ENCODE measurements around the gene SERPINA10. TPM values are rescaled to one million over a fixed set of nuclear protein-coding genes. Genes with fewer than 3 reads are reported as not detected.
A peak's percentile ranks its signal among the peaks of the same experiment; 100 is the strongest.

SERPINA10 gene
- total and polyA plus RNA-seq, 2 of the 13 experiments (the other 11 are each of a cell fraction or from before 2014, with no cell fraction given) = 20.1 to 20.2 TPM

DNA sequence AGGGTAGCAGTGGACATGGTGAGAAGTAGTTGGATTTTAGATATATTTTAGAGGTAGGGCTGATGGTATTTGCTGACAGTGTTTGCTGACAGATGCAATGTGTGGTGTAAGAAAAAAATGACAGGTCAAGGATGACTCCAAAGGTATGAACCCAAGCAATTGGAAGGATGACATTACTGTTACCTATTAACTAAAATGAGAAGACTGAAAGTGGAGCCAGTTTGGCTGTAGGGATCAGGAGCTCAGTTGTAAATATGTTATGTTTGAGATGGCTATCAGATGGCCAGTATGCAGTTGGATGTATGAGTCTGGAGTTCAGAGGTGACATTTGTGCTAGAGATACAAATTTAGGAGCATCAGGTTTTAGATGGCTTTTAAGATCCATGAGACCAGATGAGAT lies 47.5 kb upstream of the SERPINA10 start (continued):
- TF ChIP-seq, protein P1, sequence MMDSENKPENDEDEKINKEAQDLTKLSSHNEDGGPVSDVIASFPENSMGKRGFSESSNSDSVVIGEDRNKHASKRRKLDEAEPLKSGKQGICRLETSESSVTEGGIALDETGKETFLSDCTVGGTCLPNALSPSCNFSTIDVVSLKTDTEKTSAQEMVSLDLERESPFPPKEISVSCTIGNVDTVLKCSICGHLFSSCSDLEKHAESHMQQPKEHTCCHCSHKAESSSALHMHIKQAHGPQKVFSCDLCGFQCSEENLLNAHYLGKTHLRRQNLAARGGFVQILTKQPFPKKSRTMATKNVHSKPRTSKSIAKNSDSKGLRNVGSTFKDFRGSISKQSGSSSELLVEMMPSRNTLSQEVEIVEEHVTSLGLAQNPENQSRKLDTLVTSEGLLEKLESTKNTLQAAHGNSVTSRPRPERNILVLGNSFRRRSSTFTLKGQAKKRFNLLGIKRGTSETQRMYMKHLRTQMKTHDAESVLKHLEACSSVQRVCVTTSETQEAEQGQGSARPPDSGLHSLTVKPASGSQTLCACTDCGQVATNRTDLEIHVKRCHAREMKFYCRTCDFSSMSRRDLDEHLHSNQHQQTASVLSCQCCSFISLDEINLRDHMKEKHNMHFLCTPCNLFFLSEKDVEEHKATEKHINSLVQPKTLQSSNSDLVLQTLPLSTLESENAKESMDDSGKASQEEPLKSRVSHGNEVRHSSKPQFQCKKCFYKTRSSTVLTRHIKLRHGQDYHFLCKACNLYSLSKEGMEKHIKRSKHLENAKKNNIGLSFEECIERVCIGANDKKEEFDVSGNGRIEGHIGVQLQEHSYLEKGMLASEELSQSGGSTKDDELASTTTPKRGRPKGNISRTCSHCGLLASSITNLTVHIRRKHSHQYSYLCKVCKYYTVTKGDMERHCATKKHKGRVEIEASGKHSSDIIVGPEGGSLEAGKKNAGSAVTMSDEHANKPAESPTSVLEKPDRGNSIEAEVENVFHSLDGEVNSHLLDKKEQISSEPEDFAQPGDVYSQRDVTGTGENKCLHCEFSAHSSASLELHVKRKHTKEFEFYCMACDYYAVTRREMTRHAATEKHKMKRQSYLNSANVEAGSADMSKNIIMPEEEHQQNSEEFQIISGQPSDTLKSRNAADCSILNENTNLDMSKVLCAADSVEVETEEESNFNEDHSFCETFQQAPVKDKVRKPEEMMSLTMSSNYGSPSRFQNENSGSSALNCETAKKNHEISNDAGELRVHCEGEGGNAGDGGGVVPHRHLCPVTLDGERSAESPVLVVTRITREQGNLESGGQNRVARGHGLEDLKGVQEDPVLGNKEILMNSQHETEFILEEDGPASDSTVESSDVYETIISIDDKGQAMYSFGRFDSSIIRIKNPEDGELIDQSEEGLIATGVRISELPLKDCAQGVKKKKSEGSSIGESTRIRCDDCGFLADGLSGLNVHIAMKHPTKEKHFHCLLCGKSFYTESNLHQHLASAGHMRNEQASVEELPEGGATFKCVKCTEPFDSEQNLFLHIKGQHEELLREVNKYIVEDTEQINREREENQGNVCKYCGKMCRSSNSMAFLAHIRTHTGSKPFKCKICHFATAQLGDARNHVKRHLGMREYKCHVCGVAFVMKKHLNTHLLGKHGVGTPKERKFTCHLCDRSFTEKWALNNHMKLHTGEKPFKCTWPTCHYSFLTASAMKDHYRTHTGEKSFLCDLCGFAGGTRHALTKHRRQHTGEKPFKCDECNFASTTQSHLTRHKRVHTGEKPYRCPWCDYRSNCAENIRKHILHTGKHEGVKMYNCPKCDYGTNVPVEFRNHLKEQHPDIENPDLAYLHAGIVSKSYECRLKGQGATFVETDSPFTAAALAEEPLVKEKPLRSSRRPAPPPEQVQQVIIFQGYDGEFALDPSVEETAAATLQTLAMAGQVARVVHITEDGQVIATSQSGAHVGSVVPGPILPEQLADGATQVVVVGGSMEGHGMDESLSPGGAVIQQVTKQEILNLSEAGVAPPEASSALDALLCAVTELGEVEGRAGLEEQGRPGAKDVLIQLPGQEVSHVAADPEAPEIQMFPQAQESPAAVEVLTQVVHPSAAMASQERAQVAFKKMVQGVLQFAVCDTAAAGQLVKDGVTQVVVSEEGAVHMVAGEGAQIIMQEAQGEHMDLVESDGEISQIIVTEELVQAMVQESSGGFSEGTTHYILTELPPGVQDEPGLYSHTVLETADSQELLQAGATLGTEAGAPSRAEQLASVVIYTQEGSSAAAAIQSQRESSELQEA (CRISPR knock-in tag; IDR thresholded peaks at IDR 0.05; ENCODE audit: not compliant biosample characterization) = no peak
- TF ChIP-seq, protein P2, sequence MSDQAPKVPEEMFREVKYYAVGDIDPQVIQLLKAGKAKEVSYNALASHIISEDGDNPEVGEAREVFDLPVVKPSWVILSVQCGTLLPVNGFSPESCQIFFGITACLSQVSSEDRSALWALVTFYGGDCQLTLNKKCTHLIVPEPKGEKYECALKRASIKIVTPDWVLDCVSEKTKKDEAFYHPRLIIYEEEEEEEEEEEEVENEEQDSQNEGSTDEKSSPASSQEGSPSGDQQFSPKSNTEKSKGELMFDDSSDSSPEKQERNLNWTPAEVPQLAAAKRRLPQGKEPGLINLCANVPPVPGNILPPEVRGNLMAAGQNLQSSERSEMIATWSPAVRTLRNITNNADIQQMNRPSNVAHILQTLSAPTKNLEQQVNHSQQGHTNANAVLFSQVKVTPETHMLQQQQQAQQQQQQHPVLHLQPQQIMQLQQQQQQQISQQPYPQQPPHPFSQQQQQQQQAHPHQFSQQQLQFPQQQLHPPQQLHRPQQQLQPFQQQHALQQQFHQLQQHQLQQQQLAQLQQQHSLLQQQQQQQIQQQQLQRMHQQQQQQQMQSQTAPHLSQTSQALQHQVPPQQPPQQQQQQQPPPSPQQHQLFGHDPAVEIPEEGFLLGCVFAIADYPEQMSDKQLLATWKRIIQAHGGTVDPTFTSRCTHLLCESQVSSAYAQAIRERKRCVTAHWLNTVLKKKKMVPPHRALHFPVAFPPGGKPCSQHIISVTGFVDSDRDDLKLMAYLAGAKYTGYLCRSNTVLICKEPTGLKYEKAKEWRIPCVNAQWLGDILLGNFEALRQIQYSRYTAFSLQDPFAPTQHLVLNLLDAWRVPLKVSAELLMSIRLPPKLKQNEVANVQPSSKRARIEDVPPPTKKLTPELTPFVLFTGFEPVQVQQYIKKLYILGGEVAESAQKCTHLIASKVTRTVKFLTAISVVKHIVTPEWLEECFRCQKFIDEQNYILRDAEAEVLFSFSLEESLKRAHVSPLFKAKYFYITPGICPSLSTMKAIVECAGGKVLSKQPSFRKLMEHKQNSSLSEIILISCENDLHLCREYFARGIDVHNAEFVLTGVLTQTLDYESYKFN (CRISPR knock-in tag; conservative IDR thresholded peaks at IDR 0.05) = peak; percentile 97
- TF ChIP-seq ZNF652 (CRISPR knock-in tag; IDR thresholded peaks at IDR 0.05; ENCODE audit: borderline replicate concordance, low read depth) = peak; percentile 58; the same call in 1 of the 2 replicates
- TF ChIP-seq ZBTB20 (CRISPR knock-in tag; IDR thresholded peaks at IDR 0.05; ENCODE audit: borderline replicate concordance, low read depth) = peak; percentile 72; the same call in 1 of the 2 replicates
- TF ChIP-seq SOX5 (CRISPR knock-in tag; IDR thresholded peaks at IDR 0.05; ENCODE audit: borderline replicate concordance) = peak; percentile 60; the same call in 1 of the 2 replicates
- TF ChIP-seq, protein P3, sequence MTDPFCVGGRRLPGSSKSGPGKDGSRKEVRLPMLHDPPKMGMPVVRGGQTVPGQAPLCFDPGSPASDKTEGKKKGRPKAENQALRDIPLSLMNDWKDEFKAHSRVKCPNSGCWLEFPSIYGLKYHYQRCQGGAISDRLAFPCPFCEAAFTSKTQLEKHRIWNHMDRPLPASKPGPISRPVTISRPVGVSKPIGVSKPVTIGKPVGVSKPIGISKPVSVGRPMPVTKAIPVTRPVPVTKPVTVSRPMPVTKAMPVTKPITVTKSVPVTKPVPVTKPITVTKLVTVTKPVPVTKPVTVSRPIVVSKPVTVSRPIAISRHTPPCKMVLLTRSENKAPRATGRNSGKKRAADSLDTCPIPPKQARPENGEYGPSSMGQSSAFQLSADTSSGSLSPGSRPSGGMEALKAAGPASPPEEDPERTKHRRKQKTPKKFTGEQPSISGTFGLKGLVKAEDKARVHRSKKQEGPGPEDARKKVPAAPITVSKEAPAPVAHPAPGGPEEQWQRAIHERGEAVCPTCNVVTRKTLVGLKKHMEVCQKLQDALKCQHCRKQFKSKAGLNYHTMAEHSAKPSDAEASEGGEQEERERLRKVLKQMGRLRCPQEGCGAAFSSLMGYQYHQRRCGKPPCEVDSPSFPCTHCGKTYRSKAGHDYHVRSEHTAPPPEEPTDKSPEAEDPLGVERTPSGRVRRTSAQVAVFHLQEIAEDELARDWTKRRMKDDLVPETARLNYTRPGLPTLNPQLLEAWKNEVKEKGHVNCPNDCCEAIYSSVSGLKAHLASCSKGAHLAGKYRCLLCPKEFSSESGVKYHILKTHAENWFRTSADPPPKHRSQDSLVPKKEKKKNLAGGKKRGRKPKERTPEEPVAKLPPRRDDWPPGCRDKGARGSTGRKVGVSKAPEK (CRISPR knock-in tag; IDR thresholded peaks at IDR 0.05; ENCODE audit: borderline replicate concordance) = no peak
- peak; percentile 90 for TF ChIP-seq FOXK2 (IDR thresholded peaks at IDR 0.05)
- TF ChIP-seq NBN (conservative IDR thresholded peaks at IDR 0.05) = no peak
- TF ChIP-seq, protein P4, sequence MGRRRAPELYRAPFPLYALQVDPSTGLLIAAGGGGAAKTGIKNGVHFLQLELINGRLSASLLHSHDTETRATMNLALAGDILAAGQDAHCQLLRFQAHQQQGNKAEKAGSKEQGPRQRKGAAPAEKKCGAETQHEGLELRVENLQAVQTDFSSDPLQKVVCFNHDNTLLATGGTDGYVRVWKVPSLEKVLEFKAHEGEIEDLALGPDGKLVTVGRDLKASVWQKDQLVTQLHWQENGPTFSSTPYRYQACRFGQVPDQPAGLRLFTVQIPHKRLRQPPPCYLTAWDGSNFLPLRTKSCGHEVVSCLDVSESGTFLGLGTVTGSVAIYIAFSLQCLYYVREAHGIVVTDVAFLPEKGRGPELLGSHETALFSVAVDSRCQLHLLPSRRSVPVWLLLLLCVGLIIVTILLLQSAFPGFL (CRISPR knock-in tag; IDR thresholded peaks at IDR 0.05) = no peak
- peak; percentile 81 for TF ChIP-seq GFI1 (CRISPR knock-in tag; IDR thresholded peaks at IDR 0.05; ENCODE audit: borderline replicate concordance)

Measured in HepG2 (cell line).